HG03103 (cell line): ENCODE results near the gene MYL6B.

Experiments used
- ATAC-seq: cut with Tn5 transposase; IDR thresholded peaks from one replicate; pipeline ENCODE4 v1.9.1; 2021; ENCODE audit warnings: low read depth; ENCODE audit not compliant: unreplicated experiment

MYL6B gene

GRCh38 chr12:56121204-56121870 lies 31.1 kb upstream of the MYL6B start:
- ATAC-seq, result no peak

GRCh38 chr12:56122637-56123036 lies 29.8 kb upstream of the MYL6B start:
- ATAC-seq, result no peak

GRCh38 chr12:56124133-56124532 lies 28.3 kb upstream of the MYL6B start:
- no peak for ATAC-seq

- ATAC-seq, result no peak
These were observed 25.6 kb upstream of the MYL6B start for GRCh38 chr12:56126732-56127239.

- ATAC-seq, result no peak
These were observed 24.9 kb upstream of the MYL6B start for GRCh38 chr12:56127485-56127887.

GRCh38 chr12:56127888-56128669 lies 24.3 kb upstream of the MYL6B start, which contains the start of gene ESYT1:
ESYT1 (plus strand) TSS chr12:56128267; CDS start chr12:56128320, 53 bp downstream.
- peak; percentile 85 for ATAC-seq

GRCh38 chr12:56128670-56129205 lies 23.6 kb upstream of the MYL6B start:
- ATAC-seq, result no peak

GRCh38 chr12:56129206-56129941 lies 23.0 kb upstream of the MYL6B start:
- no peak for ATAC-seq

GRCh38 chr12:56129942-56130495 lies 22.4 kb upstream of the MYL6B start:
- no peak for ATAC-seq

- no peak for ATAC-seq
These were observed 21.5 kb upstream of the MYL6B start for GRCh38 chr12:56130876-56131275.

GRCh38 chr12:56134897-56135296 lies 17.5 kb upstream of the MYL6B start:
- ATAC-seq, result no peak

- no peak for ATAC-seq
These were observed 14.4 kb upstream of the MYL6B start for GRCh38 chr12:56137853-56138571.

GRCh38 chr12:56141946-56142784 lies 10.2 kb upstream of the MYL6B start:
- ATAC-seq, result no peak

GRCh38 chr12:56143217-56143616 lies 9.2 kb upstream of the MYL6B start:
- ATAC-seq, result no peak

- no peak for ATAC-seq
These were observed 8.5 kb upstream of the MYL6B start for GRCh38 chr12:56143870-56144269.

- no peak for ATAC-seq
These were observed 7.2 kb upstream of the MYL6B start for GRCh38 chr12:56145217-56145616.

GRCh38 chr12:56146492-56147460 lies 5.6 kb upstream of the MYL6B start:
- no peak for ATAC-seq

- ATAC-seq, result no peak
These were observed 1.8 kb upstream of the MYL6B start for GRCh38 chr12:56150563-56150962.
